ENCODE results near the gene FSD1L. TPM values are rescaled to one million over a fixed set of nuclear protein-coding genes. Genes with fewer than 3 reads are reported as not detected.

FSD1L gene
- total RNA-seq, 1 experiment from 2014 or later, result 5.5 TPM

GRCh38 chr9:105447386-105447813 lies 434 bp upstream of the FSD1L start:
- peak overlapping the region in 2 of 3 experiments; percentile 63 to 83; a peak in 3 of 7 replicates for H3K27ac Mint-ChIP-seq
- H3K9ac ChIP-seq (ENCODE audit: extremely low read depth, insufficient read length, low read length), result peak overlapping the region; percentile 18
- H3K79me2 ChIP-seq (ENCODE audit: insufficient read depth, low read length), result no peaks in the 10 kb centered on the region

More at GRCh38 chr9:105447386-105447813, 434 bp upstream of the FSD1L start:
- no peak overlapping the region for H2AK5ac ChIP-seq (ENCODE audit: insufficient read length, low read length)
- H3K14ac ChIP-seq (ENCODE audit: insufficient read depth, low read length), result no peak overlapping the region
- peak overlapping the region; percentile 16 for H2AFZ ChIP-seq (ENCODE audit: low read length)
- no peak overlapping the region for H2BK20ac ChIP-seq (ENCODE audit: low read depth, low read length, poor library complexity, severe bottlenecking)
- H4K20me1 ChIP-seq (ENCODE audit: control insufficient read depth, insufficient read depth, insufficient read length), result no peaks in the 10 kb centered on the region
- Mint-ChIP-seq H3K9me3 (no peaks in the 10 kb centered on the region), H3K27me3 (ENCODE audit: low read depth) (no peaks in the 10 kb centered on the region), H3K4me1 (peaks cover 24 to 37% of the 10 kb centered on the region in 2 experiments), H3K4me3 (peak overlapping the region; percentile 83 to 88), H3K36me3 (ENCODE audit: insufficient read depth in 1 of 3, low read depth in 3 of 3) (peaks cover 0 to 2% (median 0%) of the 10 kb centered on the region in 3 experiments; a peak in 2 of 7 replicates)
- H4K8ac ChIP-seq (replicated peaks; ENCODE audit: insufficient read length, low read depth, low read length), result no peak overlapping the region
- peaks cover 6% of the 10 kb centered on the region for H3K23me2 ChIP-seq (ENCODE audit: insufficient read length, low read depth, low read length, poor library complexity, severe bottlenecking)
- no peak overlapping the region for H2BK12ac ChIP-seq (ENCODE audit: insufficient read length, low read depth, low read length)
- no peak for DNase-seq
- H2BK5ac ChIP-seq (ENCODE audit: insufficient read length, low read length), result no peak overlapping the region
- H3K4ac ChIP-seq (ENCODE audit: low read depth, low read length), result no peak overlapping the region
- H3K18ac ChIP-seq (ENCODE audit: insufficient read length, low read depth, low read length), result no peak overlapping the region
- no peak overlapping the region for H2BK120ac ChIP-seq (ENCODE audit: low read depth, low read length, poor library complexity, severe bottlenecking)
- no peak overlapping the region for H2BK15ac ChIP-seq (ENCODE audit: low read depth, low read length)
- H3K56ac ChIP-seq (ENCODE audit: insufficient read length, low read depth, low read length), result no peak overlapping the region
- H3K79me1 ChIP-seq (ENCODE audit: insufficient read depth, low read depth, low read length, poor library complexity, severe bottlenecking), result no peaks in the 10 kb centered on the region
- H3K9me3 ChIP-seq (ENCODE audit: control insufficient read depth, low read depth, low read length), result no peaks in the 10 kb centered on the region
- no peaks in the 10 kb centered on the region for H3K4me1 ChIP-seq (ENCODE audit: insufficient read depth, low read length)
- H3T11ph ChIP-seq (ENCODE audit: low read length), result no peak overlapping the region
- peak overlapping the region; percentile 64 for H3K4me2 ChIP-seq (ENCODE audit: insufficient read depth, insufficient read length, low read length)
- H3K27ac ChIP-seq (ENCODE audit: insufficient read length, low read depth, low read length), result no peak overlapping the region
- H4K5ac ChIP-seq (ENCODE audit: insufficient read length, low read depth, low read length), result no peak overlapping the region
- TF ChIP-seq CTCF (conservative IDR thresholded peaks at IDR 0.05), result no peak
- H3K27me3 ChIP-seq (ENCODE audit: insufficient read depth, low read length), result no peaks in the 10 kb centered on the region
- WGBS (ENCODE audit: extremely low coverage, insufficient read length, low lambda C conversion rate), result no CpG with 5 or more reads among the region's 16 CpGs
- H4K91ac ChIP-seq (ENCODE audit: insufficient read length, low read depth, low read length), result no peak overlapping the region
- H3K23ac ChIP-seq (ENCODE audit: insufficient read length, low read depth, low read length), result no peak overlapping the region

All from H9 (cell line).